ENCODE data around the gene MID1. TPM values are rescaled to one million over a fixed set of nuclear protein-coding genes. Genes with fewer than 3 reads are reported as not detected.

The MID1 gene
- total RNA-seq, 3 donors from 2014 or later, result 6.9 to 18.9 (median 10.8) TPM

- DNase-seq (ENCODE audit: low spot score in 2 of 2), result no peak
- H3K4me3 ChIP-seq, result no peak overlapping the region
- no peaks in the 10 kb centered on the region for H3K36me3 ChIP-seq
- no peak overlapping the region for H3K27ac ChIP-seq
- TF ChIP-seq POLR2A (IDR thresholded peaks at IDR 0.05) (no peak), POLR2AphosphoS5 (IDR thresholded peaks at IDR 0.05) (no peak), CTCF (IDR thresholded peaks at IDR 0.05) (no peak)
- intact Hi-C loops (cut with DNase I; ENCODE audit: low total_unique reads), result no loop called here
- peaks cover 0 to 9% of the 10 kb centered on the region in 2 donors for H3K27me3 ChIP-seq
- no peaks in the 10 kb centered on the region for H3K9me3 ChIP-seq
- H3K4me1 ChIP-seq, result no peaks in the 10 kb centered on the region
These were observed 152.6 kb downstream of the MID1 start for GRCh38 chrX:10467793-10468192.

DNA sequence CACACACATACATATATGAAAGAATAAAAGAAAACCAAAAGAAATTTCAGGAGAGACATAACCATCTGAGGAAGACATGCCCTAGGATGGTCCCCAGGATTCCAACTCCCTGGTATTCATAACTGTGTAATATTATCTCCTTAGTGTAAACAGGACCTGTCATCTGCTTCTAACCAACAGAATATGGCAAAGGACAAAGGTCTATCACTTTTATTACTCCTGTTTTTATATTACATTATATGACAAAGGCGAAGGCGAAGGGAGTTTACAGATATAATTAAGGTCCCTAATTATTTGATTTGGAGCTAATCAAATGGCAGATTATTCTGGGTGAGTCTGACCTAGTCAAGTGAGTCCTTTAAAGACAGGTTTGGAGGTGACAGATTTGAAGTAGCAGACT, 155.1 kb downstream of the MID1 start:
- H3K36me3 ChIP-seq, result no peaks in the 10 kb centered on the region
- DNase-seq (ENCODE audit: low spot score in 2 of 2), result no peak
- no peak overlapping the region for H3K27ac ChIP-seq
- H3K4me3 ChIP-seq, result no peak overlapping the region
- intact Hi-C loops (cut with DNase I; ENCODE audit: low total_unique reads), result no loop called here
- no peaks in the 10 kb centered on the region for H3K9me3 ChIP-seq
- H3K4me1 ChIP-seq, result no peaks in the 10 kb centered on the region
- peaks cover 0 to 3% of the 10 kb centered on the region in 2 donors for H3K27me3 ChIP-seq
- TF ChIP-seq POLR2AphosphoS5 (IDR thresholded peaks at IDR 0.05) (no peak), CTCF (IDR thresholded peaks at IDR 0.05) (no peak), POLR2A (IDR thresholded peaks at IDR 0.05) (no peak)

GRCh38 chrX:10457092-10457491, 163.3 kb downstream of the MID1 start:
- DNase-seq (ENCODE audit: low spot score in 2 of 2), result no peak

GRCh38 chrX:10453945-10454344, 166.4 kb downstream of the MID1 start:
- intact Hi-C loops (cut with DNase I; ENCODE audit: low total_unique reads), result no loop called here
- no peaks in the 10 kb centered on the region for H3K9me3 ChIP-seq
- H3K36me3 ChIP-seq, result no peaks in the 10 kb centered on the region
- no peak for DNase-seq (ENCODE audit: low spot score in 2 of 2)
- H3K27me3 ChIP-seq, result peaks cover 0 to 8% of the 10 kb centered on the region in 2 donors
- H3K4me1 ChIP-seq, result no peaks in the 10 kb centered on the region
- no peak overlapping the region for H3K4me3 ChIP-seq
- TF ChIP-seq CTCF (IDR thresholded peaks at IDR 0.05), result no peak
- no peak for TF ChIP-seq POLR2AphosphoS5 (IDR thresholded peaks at IDR 0.05)
- TF ChIP-seq POLR2A (IDR thresholded peaks at IDR 0.05), result no peak
- H3K27ac ChIP-seq, result no peak overlapping the region

More at GRCh38 chrX:10457092-10457491, 163.3 kb downstream of the MID1 start:
- Histone ChIP-seq H3K27ac (no peak overlapping the region), H3K36me3 (no peaks in the 10 kb centered on the region), H3K4me3 (no peak overlapping the region), H3K4me1 (no peaks in the 10 kb centered on the region), H3K27me3 (peaks cover 0 to 5% of the 10 kb centered on the region in 2 donors), H3K9me3 (no peaks in the 10 kb centered on the region)
- intact Hi-C loops (cut with DNase I; ENCODE audit: low total_unique reads), result no loop called here
- TF ChIP-seq POLR2AphosphoS5 (IDR thresholded peaks at IDR 0.05), result no peak
- TF ChIP-seq CTCF (IDR thresholded peaks at IDR 0.05), result no peak
- TF ChIP-seq POLR2A (IDR thresholded peaks at IDR 0.05), result no peak

- H3K4me1 ChIP-seq, result no peaks in the 10 kb centered on the region
- H3K9me3 ChIP-seq, result no peaks in the 10 kb centered on the region
- no peak overlapping the region for H3K4me3 ChIP-seq
- DNase-seq (ENCODE audit: low spot score in 2 of 2), result no peak
- intact Hi-C loops (cut with DNase I; ENCODE audit: low total_unique reads), result no loop called here
- peaks cover 0 to 8% of the 10 kb centered on the region in 2 donors for H3K27me3 ChIP-seq
- H3K27ac ChIP-seq, result no peak overlapping the region
- H3K36me3 ChIP-seq, result no peaks in the 10 kb centered on the region
- no peak for TF ChIP-seq POLR2A (IDR thresholded peaks at IDR 0.05)
- no peak for TF ChIP-seq POLR2AphosphoS5 (IDR thresholded peaks at IDR 0.05)
- no peak for TF ChIP-seq CTCF (IDR thresholded peaks at IDR 0.05)
These were observed 169.4 kb downstream of the MID1 start for GRCh38 chrX:10450959-10451355.

Data from breast epithelium (tissue), 4 donors.